Subcutaneous adipose tissue (tissue), 4 donors: Measurements from ENCODE around the gene WIPI1. TPM values are rescaled to one million over a fixed set of nuclear protein-coding genes. Genes with fewer than 3 reads are reported as not detected.

ENCODE experiments used
- total RNA-seq, 4 donors: library from RNA; depleted of rRNA; stranded (reverse); fragments of >200 nt; gene quantifications; one replicate each; pipeline ENCODE4 v1.1.0, GENCODE V29; 2016
- TF ChIP-seq, protein P1 (sequence below): fragments of 450-650 bp; IDR thresholded peaks from one replicate; pipeline ENCODE4 v1.5.1; 2016; ENCODE audit warnings: low read depth, mild to moderate bottlenecking, control low read depth, antibody characterized with exemption, moderate library complexity

The WIPI1 gene
- total RNA-seq, 4 donors from 2014 or later, result 59.5 to 83.0 (median 71.2) TPM

DNA sequence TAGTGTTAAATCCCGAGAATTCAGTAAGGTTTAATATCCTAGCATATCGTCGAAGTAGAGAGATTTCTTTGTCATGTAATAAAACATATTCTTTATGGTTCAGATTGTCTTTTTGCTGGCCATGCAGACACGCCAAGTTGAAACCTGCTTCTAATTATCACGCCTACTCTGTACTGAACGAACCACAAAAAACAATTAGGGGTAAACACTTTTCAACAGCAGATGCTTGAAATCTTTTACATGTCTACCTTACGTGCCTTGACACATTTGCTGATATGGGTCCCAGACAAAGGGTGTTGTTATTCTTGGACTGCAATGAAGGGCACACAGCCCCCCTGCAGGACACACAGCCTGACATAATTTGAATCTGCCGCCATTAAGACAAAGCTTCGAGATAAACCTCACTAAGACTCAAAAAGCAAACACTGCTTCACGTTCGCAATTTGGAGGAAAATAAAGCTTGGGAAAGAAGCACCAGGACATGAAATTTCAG lies 13.3 kb downstream of the WIPI1 start:
- TF ChIP-seq, protein P1, sequence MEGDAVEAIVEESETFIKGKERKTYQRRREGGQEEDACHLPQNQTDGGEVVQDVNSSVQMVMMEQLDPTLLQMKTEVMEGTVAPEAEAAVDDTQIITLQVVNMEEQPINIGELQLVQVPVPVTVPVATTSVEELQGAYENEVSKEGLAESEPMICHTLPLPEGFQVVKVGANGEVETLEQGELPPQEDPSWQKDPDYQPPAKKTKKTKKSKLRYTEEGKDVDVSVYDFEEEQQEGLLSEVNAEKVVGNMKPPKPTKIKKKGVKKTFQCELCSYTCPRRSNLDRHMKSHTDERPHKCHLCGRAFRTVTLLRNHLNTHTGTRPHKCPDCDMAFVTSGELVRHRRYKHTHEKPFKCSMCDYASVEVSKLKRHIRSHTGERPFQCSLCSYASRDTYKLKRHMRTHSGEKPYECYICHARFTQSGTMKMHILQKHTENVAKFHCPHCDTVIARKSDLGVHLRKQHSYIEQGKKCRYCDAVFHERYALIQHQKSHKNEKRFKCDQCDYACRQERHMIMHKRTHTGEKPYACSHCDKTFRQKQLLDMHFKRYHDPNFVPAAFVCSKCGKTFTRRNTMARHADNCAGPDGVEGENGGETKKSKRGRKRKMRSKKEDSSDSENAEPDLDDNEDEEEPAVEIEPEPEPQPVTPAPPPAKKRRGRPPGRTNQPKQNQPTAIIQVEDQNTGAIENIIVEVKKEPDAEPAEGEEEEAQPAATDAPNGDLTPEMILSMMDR, result no peak

DNA sequence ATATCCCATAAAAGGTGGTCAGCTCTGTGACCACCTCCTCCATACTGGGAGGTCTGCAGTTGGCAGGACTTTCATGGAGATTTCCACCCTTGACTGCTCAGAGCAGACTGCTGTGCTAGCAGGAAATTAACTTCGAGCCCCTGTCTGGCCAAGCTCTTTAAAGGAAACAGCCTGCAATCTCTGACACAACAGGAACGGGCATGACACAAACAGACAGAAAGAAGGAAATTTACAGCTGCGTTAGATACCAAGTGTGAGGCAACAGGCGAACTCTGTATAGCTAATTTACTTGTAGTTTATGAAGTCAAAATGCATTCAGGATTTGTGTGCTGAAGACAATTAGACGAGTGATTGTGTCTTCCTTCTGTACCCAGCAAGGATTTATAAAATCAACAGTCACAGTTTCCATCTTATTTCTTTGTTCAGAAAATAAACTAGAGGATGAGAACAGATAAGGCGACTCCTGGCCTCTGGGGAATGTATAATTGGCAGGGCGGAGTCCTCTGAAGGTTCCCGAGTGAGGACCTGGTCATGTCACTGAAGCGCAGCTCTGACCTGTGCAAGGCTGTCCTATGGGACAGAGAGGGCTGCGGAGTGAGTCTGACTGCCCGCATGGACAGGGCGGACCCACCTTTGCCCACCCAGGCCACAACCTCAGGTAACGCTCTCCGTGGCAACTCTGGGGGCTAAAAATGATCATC lies 16.1 kb downstream of the WIPI1 start:
- TF ChIP-seq, protein P1, result no peak

DNA sequence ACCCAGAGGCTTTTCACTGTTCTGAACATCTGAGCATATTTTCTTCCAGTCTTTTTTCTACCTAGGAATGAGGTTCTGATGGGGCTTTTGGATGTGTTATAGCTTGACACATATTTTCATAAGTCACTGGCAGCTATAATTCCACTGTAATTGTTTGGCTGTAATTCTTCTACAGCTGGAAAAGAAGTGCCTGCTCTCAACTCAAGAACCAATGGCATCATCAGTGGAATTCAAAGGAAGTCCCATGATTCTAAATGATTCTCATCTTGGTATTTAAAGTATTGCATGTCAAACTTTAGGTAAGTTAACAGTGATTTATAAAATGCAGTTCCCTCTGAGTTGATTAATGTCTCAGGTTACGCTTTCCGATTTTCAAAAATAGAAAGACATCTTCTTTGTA lies 16.8 kb downstream of the WIPI1 start:
- TF ChIP-seq, protein P1, result no peak

DNA sequence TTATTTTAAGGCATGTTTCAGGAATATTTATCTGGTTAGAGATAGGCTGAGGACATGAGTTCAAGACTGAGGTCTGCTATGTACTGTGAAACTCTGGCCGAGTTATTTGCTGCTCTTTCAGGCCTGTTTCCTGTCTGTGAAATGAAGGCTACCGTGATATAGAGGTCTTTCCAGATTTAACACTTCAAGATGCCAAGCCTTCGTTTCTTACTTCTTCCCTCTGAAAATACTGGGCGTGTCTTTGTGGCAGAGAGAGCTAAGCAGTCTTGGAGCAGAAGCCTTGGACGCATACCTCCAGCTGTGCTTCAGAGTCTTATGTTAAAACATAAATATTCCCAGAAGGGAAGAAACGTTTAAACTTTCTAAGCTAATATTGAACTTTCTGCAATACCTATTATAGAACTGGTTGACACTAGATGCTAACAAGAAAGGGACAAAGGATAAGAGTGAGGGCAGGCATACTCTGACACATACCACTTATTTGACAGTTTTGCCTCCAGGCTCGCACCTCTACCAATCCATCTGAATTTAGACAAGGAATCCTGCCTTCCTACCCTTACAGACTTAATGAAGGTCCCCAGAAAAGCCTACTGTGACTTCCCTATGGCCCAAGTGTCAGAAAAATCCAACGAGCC lies 17.5 kb downstream of the WIPI1 start:
- TF ChIP-seq, protein P1, result no peak

DNA sequence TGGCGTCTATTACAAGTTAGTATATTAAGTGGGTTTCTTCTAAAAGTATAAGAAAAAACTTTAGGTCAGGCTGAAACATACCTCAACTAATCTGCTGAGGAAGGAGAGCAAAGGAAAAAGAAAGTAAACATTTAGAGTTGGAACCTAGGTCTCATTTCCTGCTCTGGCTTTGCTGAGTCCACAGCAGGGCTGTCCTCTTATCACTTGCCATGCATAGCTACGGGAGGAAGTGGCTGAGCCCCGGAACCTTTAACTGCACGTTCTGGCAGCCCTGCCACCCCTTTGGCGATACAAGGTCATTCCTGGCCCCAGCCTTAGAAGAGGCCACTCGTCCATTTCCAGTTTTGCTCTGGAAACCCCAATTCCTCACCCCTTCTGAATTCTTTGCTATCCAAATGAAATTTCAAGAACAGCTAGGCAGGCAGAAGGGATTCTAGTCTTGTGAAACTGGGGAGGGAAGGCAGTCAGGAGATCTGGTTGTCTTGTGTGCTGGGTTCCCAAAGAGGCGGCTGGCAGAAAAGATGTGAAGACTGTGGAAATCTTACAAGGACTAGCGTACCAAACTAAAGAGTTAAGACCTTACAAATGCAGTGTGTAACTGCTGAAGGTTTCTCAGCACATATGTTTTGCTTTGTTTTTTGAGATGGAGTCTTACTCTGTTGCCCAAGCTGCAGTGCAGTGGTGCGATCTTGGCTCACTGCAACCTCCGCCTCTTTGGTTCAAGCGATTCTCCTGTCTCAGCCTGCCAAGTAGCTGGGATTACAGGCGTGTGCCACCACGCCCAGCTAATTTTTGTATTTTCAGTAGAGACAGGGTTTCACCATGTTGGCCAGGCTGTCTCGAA lies 19.1 kb downstream of the WIPI1 start:
- TF ChIP-seq, protein P1, result no peak

DNA sequence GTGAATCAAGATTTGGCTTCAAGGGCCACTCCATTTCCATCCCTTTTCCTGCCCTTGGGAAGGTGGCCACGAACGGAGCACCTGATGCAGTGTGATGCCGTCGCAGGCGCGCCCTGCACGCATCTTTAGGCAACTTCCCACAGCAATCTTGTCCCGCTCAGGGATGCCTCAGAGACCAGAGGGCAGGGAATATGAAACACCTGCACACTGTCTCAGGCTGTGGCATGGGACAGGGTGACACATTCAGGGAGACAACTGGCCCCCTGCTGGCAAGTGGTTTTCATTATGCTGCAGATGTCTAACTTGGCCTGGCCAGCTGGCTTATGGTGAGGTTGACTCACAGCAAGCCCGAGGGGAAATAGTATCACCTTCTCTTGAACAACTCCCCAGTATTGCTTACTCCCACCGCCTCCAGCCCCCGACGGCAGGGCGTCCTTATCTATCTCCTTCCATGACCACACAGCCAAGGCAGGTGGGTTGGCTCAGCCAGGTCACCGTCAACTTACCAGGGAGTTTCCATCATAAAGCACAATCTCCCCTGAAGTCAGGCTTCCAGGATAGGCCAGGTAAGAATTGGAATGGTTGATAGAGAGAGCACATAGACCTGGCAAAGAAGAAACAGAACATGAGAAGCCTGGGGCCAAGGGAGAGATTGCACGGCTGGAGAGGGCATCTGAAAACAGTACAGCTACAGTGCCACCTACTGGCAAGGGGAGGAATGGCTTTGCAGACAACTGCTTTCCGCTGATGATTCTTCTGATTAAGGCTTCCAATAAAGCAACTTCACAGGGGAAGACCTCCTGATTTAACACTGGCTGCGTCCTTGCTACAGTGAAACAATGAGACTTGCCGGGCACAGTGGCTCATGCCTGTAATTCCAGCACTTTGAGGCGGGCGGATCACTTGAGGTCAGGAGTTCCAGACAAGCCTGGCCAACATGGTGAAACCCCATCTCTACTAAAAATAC lies 21.1 kb downstream of the WIPI1 start:
- TF ChIP-seq, protein P1, result no peak
